Measurements from ENCODE around the gene FILIP1L. TPM values are rescaled to one million over a fixed set of nuclear protein-coding genes. Genes with fewer than 3 reads are reported as not detected.

The FILIP1L gene
- total RNA-seq, 1 experiment from 2014 or later: 4.3 TPM

DNA sequence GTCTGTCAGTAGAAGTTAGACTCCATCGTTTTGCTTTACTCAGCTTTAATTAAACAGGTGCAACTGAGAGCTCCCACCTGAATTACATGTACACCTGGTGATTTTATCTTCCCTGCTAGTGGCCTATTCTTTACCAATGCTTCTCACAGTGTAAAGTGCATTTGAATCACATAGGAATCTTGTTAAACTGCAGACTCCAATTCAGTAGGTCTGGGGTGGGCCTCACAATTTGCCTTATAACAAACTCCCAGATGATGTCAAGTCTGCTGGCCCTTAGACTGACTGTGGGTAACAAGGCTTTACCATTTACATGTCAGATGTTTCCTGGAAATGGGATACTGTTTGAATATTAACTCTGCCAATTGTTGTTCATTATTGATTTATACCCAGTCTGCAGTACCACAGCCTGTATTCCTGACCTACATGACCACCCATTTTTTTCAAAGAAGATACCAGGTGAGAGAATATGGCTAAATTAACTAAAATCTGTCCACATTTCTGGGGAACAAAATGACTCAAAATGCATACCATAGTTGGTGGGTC lies 259.5 kb downstream of the FILIP1L start:
- H3K27me3 ChIP-seq (replicated peaks; ENCODE audit: insufficient read depth, low read depth, low read length, poor library complexity): no peaks in the 10 kb centered on the region
- H3K9me3 ChIP-seq (ENCODE audit: low read depth, low read length, poor library complexity, severe bottlenecking): no peaks in the 10 kb centered on the region
- no peak for TF ChIP-seq EZH2 (IDR thresholded peaks at IDR 0.05; ENCODE audit: borderline replicate concordance, low read depth, low read length, poor library complexity, severe bottlenecking)
- TF ChIP-seq, protein P1, sequence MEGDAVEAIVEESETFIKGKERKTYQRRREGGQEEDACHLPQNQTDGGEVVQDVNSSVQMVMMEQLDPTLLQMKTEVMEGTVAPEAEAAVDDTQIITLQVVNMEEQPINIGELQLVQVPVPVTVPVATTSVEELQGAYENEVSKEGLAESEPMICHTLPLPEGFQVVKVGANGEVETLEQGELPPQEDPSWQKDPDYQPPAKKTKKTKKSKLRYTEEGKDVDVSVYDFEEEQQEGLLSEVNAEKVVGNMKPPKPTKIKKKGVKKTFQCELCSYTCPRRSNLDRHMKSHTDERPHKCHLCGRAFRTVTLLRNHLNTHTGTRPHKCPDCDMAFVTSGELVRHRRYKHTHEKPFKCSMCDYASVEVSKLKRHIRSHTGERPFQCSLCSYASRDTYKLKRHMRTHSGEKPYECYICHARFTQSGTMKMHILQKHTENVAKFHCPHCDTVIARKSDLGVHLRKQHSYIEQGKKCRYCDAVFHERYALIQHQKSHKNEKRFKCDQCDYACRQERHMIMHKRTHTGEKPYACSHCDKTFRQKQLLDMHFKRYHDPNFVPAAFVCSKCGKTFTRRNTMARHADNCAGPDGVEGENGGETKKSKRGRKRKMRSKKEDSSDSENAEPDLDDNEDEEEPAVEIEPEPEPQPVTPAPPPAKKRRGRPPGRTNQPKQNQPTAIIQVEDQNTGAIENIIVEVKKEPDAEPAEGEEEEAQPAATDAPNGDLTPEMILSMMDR (conservative IDR thresholded peaks at IDR 0.05; ENCODE audit: low read depth, low read length): no peak
- no TSS peak for BruUV-seq (replicated peaks)
- ChIA-PET POLR2A (ENCODE audit: low non-redundant PET) (no interaction called here), CTCF (interaction anchor here (0.6 kb wide), 1 partner anchor 1855 kb away, joined by 6 read pairs; no protein-coding TSS in a partner anchor)
- no peak overlapping the region for H3K27ac ChIP-seq (ENCODE audit: low read depth, low read length, poor library complexity, severe bottlenecking)
- DNase-seq (ENCODE audit: low spot score): no peak
- no peaks in the 10 kb centered on the region for H3K36me3 ChIP-seq (ENCODE audit: insufficient read depth, low read length, poor library complexity, severe bottlenecking)
- no peak overlapping the region for H3K4me3 ChIP-seq (ENCODE audit: low read depth, low read length, poor library complexity, severe bottlenecking)
- H3K4me1 ChIP-seq (ENCODE audit: insufficient read depth, low read length, poor library complexity, severe bottlenecking): peaks cover 23% of the 10 kb centered on the region
- intact Hi-C loops (cut with micrococcal nuclease; ENCODE audit: unreplicated experiment): no loop called here

DNA sequence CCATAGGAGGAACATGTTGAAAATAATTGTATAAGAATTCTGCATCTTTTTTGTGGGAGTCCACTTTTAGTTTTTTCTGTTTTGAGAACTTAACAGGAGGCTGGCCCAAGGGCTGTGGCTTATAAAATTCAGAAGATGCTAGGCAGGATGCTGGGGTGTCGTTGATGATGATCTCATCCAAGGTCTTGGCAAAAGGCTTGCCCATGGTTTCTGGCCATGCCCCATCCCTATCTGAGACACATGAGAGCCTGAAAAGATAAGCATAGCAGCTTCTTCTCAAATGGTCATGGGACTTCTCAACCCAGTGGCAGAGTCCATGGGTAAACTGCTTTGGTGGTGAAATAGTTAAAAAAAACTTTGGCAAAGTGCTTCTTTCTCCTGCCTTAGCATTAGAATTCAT lies 261.4 kb downstream of the FILIP1L start:
- POLR2A ChIA-PET (ENCODE audit: low non-redundant PET): no interaction called here
- CTCF ChIA-PET: no interaction called here
- H3K27me3 ChIP-seq (replicated peaks; ENCODE audit: insufficient read depth, low read depth, low read length, poor library complexity): no peaks in the 10 kb centered on the region
- BruUV-seq (replicated peaks): no TSS peak
- H3K4me3 ChIP-seq (ENCODE audit: low read depth, low read length, poor library complexity, severe bottlenecking): no peak overlapping the region
- no peaks in the 10 kb centered on the region for H3K9me3 ChIP-seq (ENCODE audit: low read depth, low read length, poor library complexity, severe bottlenecking)
- no peak for TF ChIP-seq EZH2 (IDR thresholded peaks at IDR 0.05; ENCODE audit: borderline replicate concordance, low read depth, low read length, poor library complexity, severe bottlenecking)
- TF ChIP-seq, protein P1 (conservative IDR thresholded peaks at IDR 0.05; ENCODE audit: low read depth, low read length): no peak
- H3K4me1 ChIP-seq (ENCODE audit: insufficient read depth, low read length, poor library complexity, severe bottlenecking): peaks cover 16% of the 10 kb centered on the region
- H3K36me3 ChIP-seq (ENCODE audit: insufficient read depth, low read length, poor library complexity, severe bottlenecking): no peaks in the 10 kb centered on the region
- intact Hi-C loops (cut with micrococcal nuclease; ENCODE audit: unreplicated experiment): no loop called here
- DNase-seq (ENCODE audit: low spot score): no peak
- no peak overlapping the region for H3K27ac ChIP-seq (ENCODE audit: low read depth, low read length, poor library complexity, severe bottlenecking)

DNA sequence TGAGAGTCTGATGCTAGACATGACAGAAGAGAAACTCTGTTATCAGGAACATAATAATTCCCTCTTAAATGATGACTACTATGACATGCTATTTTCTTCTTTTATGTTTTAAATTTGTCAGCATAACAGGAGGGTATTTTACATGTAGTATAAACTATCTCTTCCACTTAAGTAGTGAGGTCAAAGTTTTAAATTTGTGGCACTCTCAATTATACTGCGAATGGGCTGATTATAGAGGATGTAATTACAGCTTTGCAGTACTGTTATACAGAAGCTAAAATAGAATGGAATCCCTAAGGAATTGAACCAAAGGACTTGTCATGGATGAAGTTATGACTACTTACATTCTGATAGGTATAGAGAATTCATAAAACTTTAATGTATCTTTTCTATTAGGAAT lies 262.3 kb downstream of the FILIP1L start:
- H3K9me3 ChIP-seq (ENCODE audit: low read depth, low read length, poor library complexity, severe bottlenecking): no peaks in the 10 kb centered on the region
- intact Hi-C loops (cut with micrococcal nuclease; ENCODE audit: unreplicated experiment): no loop called here
- no TSS peak for BruUV-seq (replicated peaks)
- no peaks in the 10 kb centered on the region for H3K27me3 ChIP-seq (replicated peaks; ENCODE audit: insufficient read depth, low read depth, low read length, poor library complexity)
- no peak for DNase-seq (ENCODE audit: low spot score)
- ChIA-PET CTCF (no interaction called here), POLR2A (ENCODE audit: low non-redundant PET) (no interaction called here)
- TF ChIP-seq, protein P1 (conservative IDR thresholded peaks at IDR 0.05; ENCODE audit: low read depth, low read length): no peak
- TF ChIP-seq EZH2 (IDR thresholded peaks at IDR 0.05; ENCODE audit: borderline replicate concordance, low read depth, low read length, poor library complexity, severe bottlenecking): no peak
- no peak overlapping the region for H3K27ac ChIP-seq (ENCODE audit: low read depth, low read length, poor library complexity, severe bottlenecking)
- H3K36me3 ChIP-seq (ENCODE audit: insufficient read depth, low read length, poor library complexity, severe bottlenecking): no peaks in the 10 kb centered on the region
- no peak overlapping the region for H3K4me3 ChIP-seq (ENCODE audit: low read depth, low read length, poor library complexity, severe bottlenecking)
- peaks cover 20% of the 10 kb centered on the region for H3K4me1 ChIP-seq (ENCODE audit: insufficient read depth, low read length, poor library complexity, severe bottlenecking)
